DMS 273 (cell line): Measurements from ENCODE around the gene TMEM192.
"Not testable (repeated sequence)": the region's sequence is repeated elsewhere in the genome, so short reads cannot be mapped to it uniquely, and the experiment has no call there.

Experiments
- DNase-seq: peaks from one replicate; lab custom pipeline; 2025; ENCODE audit not compliant: unreplicated experiment; lab: John Stamatoyannopoulos, UW

TMEM192 gene

GRCh38 chr4:165094873-165095272 is 17.8 kb downstream of the TMEM192 start:
- DNase-seq = no peak

GRCh38 chr4:165092187-165092586 is 20.5 kb downstream of the TMEM192 start:
- not testable (repeated sequence) for DNase-seq

- DNase-seq = no peak
Measured at GRCh38 chr4:165088366-165088765, 24.3 kb downstream of the TMEM192 start.

- DNase-seq = no peak
Measured at GRCh38 chr4:165085946-165086345, 26.7 kb downstream of the TMEM192 start.

- DNase-seq = not testable (repeated sequence)
Measured at GRCh38 chr4:165084787-165085186, 27.9 kb downstream of the TMEM192 start.

- peak; percentile 33 for DNase-seq
Measured at GRCh38 chr4:165079476-165079875, 33.2 kb downstream of the TMEM192 start.

GRCh38 chr4:165077034-165077578 is 35.6 kb downstream of the TMEM192 start:
- DNase-seq = no peak

GRCh38 chr4:165073346-165073745 is 39.3 kb downstream of the TMEM192 start:
- DNase-seq = not testable (repeated sequence)

- DNase-seq = no peak
Measured at GRCh38 chr4:165070560-165070959, 42.1 kb downstream of the TMEM192 start.

GRCh38 chr4:165060938-165061337 is 51.7 kb downstream of the TMEM192 start:
- no peak for DNase-seq

GRCh38 chr4:165059386-165059785 is 53.3 kb downstream of the TMEM192 start:
- DNase-seq = no peak

GRCh38 chr4:165058666-165059065 is 54.0 kb downstream of the TMEM192 start:
- no peak for DNase-seq

GRCh38 chr4:165055601-165056000 is 57.1 kb downstream of the TMEM192 start:
- no peak for DNase-seq

- DNase-seq = no peak
Measured at GRCh38 chr4:165053645-165054044, 59.0 kb downstream of the TMEM192 start, which contains the start of gene TRIM75. Gene TRIM75 (plus strand): TSS chr4:165053866. CDS start chr4:165059148, 5,282 bp downstream.

GRCh38 chr4:165052627-165053026 is 60.0 kb downstream of the TMEM192 start:
- DNase-seq = no peak

GRCh38 chr4:165048170-165048569 is 64.5 kb downstream of the TMEM192 start:
- no peak for DNase-seq

GRCh38 chr4:165031436-165032211 is 81.0 kb downstream of the TMEM192 start, which contains the start of gene TRIM60:
Gene TRIM60 (plus strand): TSS chr4:165031999. CDS start chr4:165040073, 8,074 bp downstream.
- DNase-seq = no peak

- DNase-seq = no peak
Measured at GRCh38 chr4:165027762-165028402, 84.8 kb downstream of the TMEM192 start.

GRCh38 chr4:165025782-165026181 is 86.9 kb downstream of the TMEM192 start:
- not testable (repeated sequence) for DNase-seq
